Measurements from ENCODE around the gene FAM222B.

DNA sequence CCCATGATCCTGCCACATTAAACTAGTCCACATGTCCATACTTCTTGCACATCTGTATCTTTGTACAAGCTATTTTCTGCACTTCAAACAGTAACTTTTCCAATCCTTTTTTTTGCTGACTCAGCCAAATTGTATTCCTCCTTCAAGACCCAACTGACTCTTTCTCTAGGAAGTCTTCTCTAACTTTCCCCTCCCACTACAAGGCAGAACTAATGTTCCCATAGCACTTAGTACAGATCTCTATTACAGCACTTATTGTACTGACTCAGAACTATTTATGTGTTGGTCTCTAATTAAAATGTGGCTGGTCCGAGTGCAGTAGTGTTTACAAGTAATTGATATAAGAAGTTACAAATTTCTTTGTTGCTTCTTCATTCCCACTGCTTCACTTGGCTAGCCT, 8.2 kb downstream of the FAM222B start:
- TF ChIP-seq, protein P1, sequence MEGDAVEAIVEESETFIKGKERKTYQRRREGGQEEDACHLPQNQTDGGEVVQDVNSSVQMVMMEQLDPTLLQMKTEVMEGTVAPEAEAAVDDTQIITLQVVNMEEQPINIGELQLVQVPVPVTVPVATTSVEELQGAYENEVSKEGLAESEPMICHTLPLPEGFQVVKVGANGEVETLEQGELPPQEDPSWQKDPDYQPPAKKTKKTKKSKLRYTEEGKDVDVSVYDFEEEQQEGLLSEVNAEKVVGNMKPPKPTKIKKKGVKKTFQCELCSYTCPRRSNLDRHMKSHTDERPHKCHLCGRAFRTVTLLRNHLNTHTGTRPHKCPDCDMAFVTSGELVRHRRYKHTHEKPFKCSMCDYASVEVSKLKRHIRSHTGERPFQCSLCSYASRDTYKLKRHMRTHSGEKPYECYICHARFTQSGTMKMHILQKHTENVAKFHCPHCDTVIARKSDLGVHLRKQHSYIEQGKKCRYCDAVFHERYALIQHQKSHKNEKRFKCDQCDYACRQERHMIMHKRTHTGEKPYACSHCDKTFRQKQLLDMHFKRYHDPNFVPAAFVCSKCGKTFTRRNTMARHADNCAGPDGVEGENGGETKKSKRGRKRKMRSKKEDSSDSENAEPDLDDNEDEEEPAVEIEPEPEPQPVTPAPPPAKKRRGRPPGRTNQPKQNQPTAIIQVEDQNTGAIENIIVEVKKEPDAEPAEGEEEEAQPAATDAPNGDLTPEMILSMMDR (IDR thresholded peaks at IDR 0.05): no peak
- TF ChIP-seq POLR2A (IDR thresholded peaks at IDR 0.05): no peak
